ENCODE measurements around the gene EEF1G. TPM values are rescaled to one million over a fixed set of nuclear protein-coding genes. Genes with fewer than 3 reads are reported as not detected.

Gene EEF1G
- total RNA-seq, 2 experiments from 2014 or later: 1,956 to 1,989 TPM

- H3K27ac Mint-ChIP-seq: peak overlapping the region; percentile 95
- ChIA-PET POLR2A (interaction anchor here (1.1 to 4.3 kb wide), 10 partner anchors 10 to 60 kb away, joined by 3 to 38 read pairs (median 6); partner anchors contain the start of genes B3GAT3, C11orf98, CSKMT and GANAB), CTCF (interaction anchor here (0.6 to 2.4 kb wide), 26 partner anchors 10 to 282 kb away, joined by 3 to 31 read pairs (median 4); partner anchors contain the start of genes B3GAT3, C11orf98, CSKMT and EEF1G)
- peaks cover 47% of the 10 kb centered on the region for H3K4me1 Mint-ChIP-seq (ENCODE audit: low read depth)
- H3K36me3 Mint-ChIP-seq: peaks cover 37% of the 10 kb centered on the region
- DNase-seq: peak; percentile 68
- H3K4me3 Mint-ChIP-seq: peak overlapping the region; percentile 90
- H3K27me3 Mint-ChIP-seq: no peaks in the 10 kb centered on the region
- no peaks in the 10 kb centered on the region for H3K9me3 Mint-ChIP-seq
- intact Hi-C loops (cut with micrococcal nuclease): loop anchor here (1.0 to 5.0 kb wide), 6 partner anchors 12 to 245 kb away; partner anchors contain the start of genes C11orf98, CSKMT and GANAB
These were observed 38.1 kb upstream of the EEF1G start for GRCh38 chr11:62611705-62612365.

DNA sequence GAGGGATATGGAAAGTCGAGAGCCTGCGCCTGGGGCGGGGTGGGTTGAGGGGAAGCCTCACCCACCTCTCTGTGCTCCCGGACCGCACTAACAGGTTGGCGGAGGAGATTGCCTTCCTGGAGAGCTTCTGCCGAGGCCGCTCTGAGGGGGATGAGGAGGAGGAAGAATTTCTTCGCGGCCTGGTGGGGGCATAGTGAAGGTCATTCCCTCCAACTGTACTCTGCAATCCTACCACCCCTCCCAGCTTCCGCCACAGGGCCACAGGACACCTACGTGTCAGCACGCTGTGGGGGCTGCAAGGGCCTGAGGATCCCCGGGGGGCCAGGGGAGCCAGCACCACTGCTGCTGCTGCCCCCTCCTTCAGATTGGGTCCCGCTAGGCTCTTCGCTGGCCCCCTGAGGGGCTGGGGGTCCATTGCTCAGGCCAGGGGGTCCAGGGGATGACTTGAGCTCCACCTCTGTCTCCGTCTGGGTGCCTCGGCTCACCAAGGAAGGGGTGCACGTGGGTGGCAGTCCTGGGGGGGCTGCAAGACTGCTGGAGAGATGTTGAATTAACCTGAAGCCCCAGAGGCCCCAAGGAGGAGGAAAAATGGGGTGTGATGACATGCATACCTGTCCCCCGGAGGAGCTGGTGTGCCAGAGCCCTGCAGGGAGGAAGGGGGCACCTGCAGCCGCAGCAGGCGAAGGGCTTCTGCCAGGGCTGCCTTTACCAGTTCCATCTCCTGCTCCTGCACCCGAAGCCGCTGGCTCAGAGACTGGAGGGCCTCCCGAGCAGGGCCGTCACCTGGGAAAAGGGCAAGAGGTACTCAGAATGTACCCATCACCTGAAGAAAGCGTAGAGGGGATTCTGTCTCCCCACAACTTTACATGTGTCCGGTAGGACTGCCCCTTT is 37.4 kb upstream of the EEF1G start:
- Mint-ChIP-seq H3K4me1 (ENCODE audit: low read depth) (peaks cover 47% of the 10 kb centered on the region), H3K27me3 (no peaks in the 10 kb centered on the region), H3K9me3 (no peaks in the 10 kb centered on the region), H3K27ac (peak overlapping the region; percentile 95), H3K4me3 (peak overlapping the region; percentile 90), H3K36me3 (peaks cover 37% of the 10 kb centered on the region)
- DNase-seq: no peak
- ChIA-PET CTCF (interaction anchor here (0.6 to 2.4 kb wide), 25 partner anchors 9 to 282 kb away, joined by 3 to 31 read pairs (median 4); partner anchors contain the start of genes B3GAT3, C11orf98, CSKMT and EEF1G), POLR2A (interaction anchor here (1.1 to 4.3 kb wide), 9 partner anchors 10 to 61 kb away, joined by 3 to 38 read pairs (median 6); partner anchors contain the start of genes B3GAT3, C11orf98, CSKMT and GANAB)
- intact Hi-C loops (cut with micrococcal nuclease): loop anchor here (5.0 kb wide), 2 partner anchors 81 to 231 kb away; no protein-coding TSS in a partner anchor

- Mint-ChIP-seq H3K4me1 (ENCODE audit: low read depth) (peaks cover 48% of the 10 kb centered on the region), H3K4me3 (peak overlapping the region; percentile 90), H3K27me3 (no peaks in the 10 kb centered on the region), H3K9me3 (no peaks in the 10 kb centered on the region), H3K27ac (peak overlapping the region; percentile 65), H3K36me3 (peaks cover 38% of the 10 kb centered on the region)
- CTCF ChIA-PET: interaction anchor here (0.6 to 2.6 kb wide), 4 partner anchors 19 to 186 kb away, joined by 3 to 9 read pairs (median 4); partner anchors contain the start of genes TUT1 and ZBTB3
- POLR2A ChIA-PET: interaction anchor here (1.4 to 4.3 kb wide), 6 partner anchors 9 to 61 kb away, joined by 6 to 38 read pairs (median 8); partner anchors contain the start of genes B3GAT3, C11orf98, CSKMT and INTS5
- intact Hi-C loops (cut with micrococcal nuclease): loop anchor here (5.0 kb wide), 2 partner anchors 82 to 232 kb away; no protein-coding TSS in a partner anchor
- DNase-seq: no peak
These were observed 36.7 kb upstream of the EEF1G start for GRCh38 chr11:62610403-62610802.

GRCh38 chr11:62608776-62609175 is 35.1 kb upstream of the EEF1G start:
- intact Hi-C loops (cut with micrococcal nuclease): no loop called here
- H3K36me3 Mint-ChIP-seq: peaks cover 47% of the 10 kb centered on the region
- CTCF ChIA-PET: interaction anchor here (2.6 kb wide), 1 partner anchor 86 kb away, joined by 9 read pairs; no protein-coding TSS in a partner anchor
- H3K4me3 Mint-ChIP-seq: no peak overlapping the region
- no peaks in the 10 kb centered on the region for H3K27me3 Mint-ChIP-seq
- POLR2A ChIA-PET: interaction anchor here (0.7 kb wide), 1 partner anchor 66 kb away, joined by 3 read pairs; no protein-coding TSS in a partner anchor
- H3K9me3 Mint-ChIP-seq: no peaks in the 10 kb centered on the region
- DNase-seq: no peak
- no peak overlapping the region for H3K27ac Mint-ChIP-seq
- peaks cover 41% of the 10 kb centered on the region for H3K4me1 Mint-ChIP-seq (ENCODE audit: low read depth)

DNA sequence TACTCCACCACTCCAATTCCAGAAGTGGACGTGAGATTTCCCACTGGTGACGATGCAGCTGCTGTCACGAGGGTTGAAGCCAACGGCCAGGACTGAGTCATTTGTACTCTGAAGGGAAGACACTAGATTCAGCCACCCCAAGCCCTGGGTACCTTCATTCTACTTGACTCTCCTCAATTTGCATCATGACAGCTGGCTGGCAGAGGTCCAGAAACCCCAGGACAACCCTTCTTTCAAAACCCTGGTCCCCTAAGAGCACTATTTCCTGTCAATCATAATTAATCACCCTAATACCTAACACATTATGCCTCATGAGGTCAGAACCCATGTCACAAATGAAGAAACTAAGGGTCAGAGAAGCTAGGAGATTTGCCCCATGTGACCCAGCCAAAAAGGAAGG is 34.0 kb upstream of the EEF1G start:
- CTCF ChIA-PET: interaction anchor here (0.7 to 2.6 kb wide), 2 partner anchors 15 to 87 kb away, joined by 3 to 9 read pairs; no protein-coding TSS in a partner anchor
- Mint-ChIP-seq H3K27me3 (no peaks in the 10 kb centered on the region), H3K9me3 (no peaks in the 10 kb centered on the region), H3K4me3 (no peak overlapping the region), H3K4me1 (ENCODE audit: low read depth) (peaks cover 46% of the 10 kb centered on the region), H3K27ac (peak overlapping the region; percentile 32), H3K36me3 (peaks cover 54% of the 10 kb centered on the region)
- intact Hi-C loops (cut with micrococcal nuclease): no loop called here
- POLR2A ChIA-PET: no interaction called here
- no peak for DNase-seq

GRCh38 chr11:62605902-62606301 is 32.2 kb upstream of the EEF1G start:
- peaks cover 46% of the 10 kb centered on the region for H3K4me1 Mint-ChIP-seq (ENCODE audit: low read depth)
- intact Hi-C loops (cut with micrococcal nuclease): no loop called here
- POLR2A ChIA-PET: interaction anchor here (1.2 kb wide), 1 partner anchor 15 kb away, joined by 3 read pairs; the partner anchor contains the start of gene TUT1

DNA sequence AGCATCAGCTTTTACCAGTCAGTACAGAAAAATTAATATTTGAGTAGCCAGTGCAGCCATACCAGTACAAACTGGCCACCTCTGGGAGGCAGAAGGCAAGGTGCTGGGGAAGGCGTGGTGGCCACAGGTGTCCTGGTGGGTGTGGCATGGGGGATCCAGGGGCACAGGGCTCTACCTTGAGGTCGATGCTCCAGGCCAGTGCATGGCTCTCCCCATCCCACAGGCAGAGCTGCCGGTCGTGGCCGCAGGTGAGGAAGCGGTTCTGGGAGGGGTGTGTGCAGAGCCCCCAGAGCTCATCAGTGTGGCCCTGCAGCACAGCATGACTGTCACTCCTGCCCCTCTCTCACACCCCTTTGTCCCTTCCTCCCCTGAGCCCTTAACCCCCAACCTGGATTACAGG is 31.8 kb upstream of the EEF1G start:
- H3K36me3 Mint-ChIP-seq: peaks cover 55% of the 10 kb centered on the region
- intact Hi-C loops (cut with micrococcal nuclease): no loop called here
- no peaks in the 10 kb centered on the region for H3K9me3 Mint-ChIP-seq
- H3K27me3 Mint-ChIP-seq: no peaks in the 10 kb centered on the region
- POLR2A ChIA-PET: interaction anchor here (0.6 to 1.2 kb wide), 2 partner anchors 10 to 14 kb away, joined by 3 read pairs; partner anchors contain the start of gene TUT1
- H3K27ac Mint-ChIP-seq: no peak overlapping the region
- DNase-seq: no peak
- peaks cover 41% of the 10 kb centered on the region for H3K4me1 Mint-ChIP-seq (ENCODE audit: low read depth)
- CTCF ChIA-PET: no interaction called here
- no peak overlapping the region for H3K4me3 Mint-ChIP-seq

More at GRCh38 chr11:62605902-62606301, 32.2 kb upstream of the EEF1G start:
- Mint-ChIP-seq H3K36me3 (peaks cover 52% of the 10 kb centered on the region), H3K4me3 (no peak overlapping the region), H3K9me3 (no peaks in the 10 kb centered on the region), H3K27me3 (no peaks in the 10 kb centered on the region), H3K27ac (peak overlapping the region; percentile 5)
- CTCF ChIA-PET: no interaction called here
- DNase-seq: no peak

DNA sequence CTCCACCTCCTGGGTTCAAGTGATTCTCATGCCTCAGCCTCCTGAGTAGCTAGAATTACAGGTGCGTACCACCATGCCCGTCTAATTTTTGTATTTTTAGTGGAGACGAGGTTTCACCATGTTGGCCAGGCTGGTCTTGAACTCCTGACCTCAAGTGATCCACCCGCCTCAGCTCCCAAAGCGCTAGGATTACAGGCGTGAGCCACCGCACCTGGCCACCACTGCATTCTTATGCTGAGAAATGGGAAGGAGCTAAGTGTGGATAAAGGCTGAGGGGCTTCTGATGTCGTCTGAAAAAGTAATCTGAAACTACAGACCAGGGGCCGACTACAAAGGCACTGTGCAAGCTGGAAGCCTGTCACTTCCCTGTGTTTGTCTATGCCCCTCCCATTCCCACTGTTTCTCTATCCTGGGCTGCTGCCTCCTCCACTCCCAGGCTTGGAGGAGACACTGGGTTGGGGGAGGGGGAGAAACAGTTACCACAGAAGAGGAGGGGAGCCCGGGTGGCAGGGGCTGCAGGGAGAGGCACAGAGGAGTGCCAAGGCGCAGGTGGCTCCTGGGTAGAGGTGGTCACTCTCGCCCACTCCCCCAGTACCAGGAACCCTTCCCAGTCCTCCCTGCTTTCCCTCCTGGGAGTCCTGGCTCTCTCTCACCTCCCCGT is 30.9 kb upstream of the EEF1G start:
- Mint-ChIP-seq H3K27me3 (no peaks in the 10 kb centered on the region), H3K4me3 (no peak overlapping the region), H3K9me3 (no peaks in the 10 kb centered on the region), H3K27ac (no peak overlapping the region), H3K4me1 (ENCODE audit: low read depth) (peaks cover 42% of the 10 kb centered on the region), H3K36me3 (peaks cover 55% of the 10 kb centered on the region)
- ChIA-PET POLR2A (no interaction called here), CTCF (no interaction called here)
- intact Hi-C loops (cut with micrococcal nuclease): no loop called here
- DNase-seq: no peak

GRCh38 chr11:62603776-62604299 is 30.1 kb upstream of the EEF1G start:
- H3K36me3 Mint-ChIP-seq: peaks cover 55% of the 10 kb centered on the region
- no peaks in the 10 kb centered on the region for H3K9me3 Mint-ChIP-seq
- ChIA-PET POLR2A (interaction anchor here (1.4 to 5.9 kb wide), 2 partner anchors 8 to 237 kb away, joined by 3 to 38 read pairs; partner anchors contain the start of genes EML3 and ROM1), CTCF (no interaction called here)
- H3K27ac Mint-ChIP-seq: peak overlapping the region; percentile 7
- DNase-seq: no peak
- intact Hi-C loops (cut with micrococcal nuclease): no loop called here
- H3K27me3 Mint-ChIP-seq: no peaks in the 10 kb centered on the region
- H3K4me1 Mint-ChIP-seq (ENCODE audit: low read depth): peaks cover 47% of the 10 kb centered on the region
- H3K4me3 Mint-ChIP-seq: no peak overlapping the region

- intact Hi-C loops (cut with micrococcal nuclease): no loop called here
- CTCF ChIA-PET: interaction anchor here (3.0 to 3.2 kb wide), 2 partner anchors 8 to 11 kb away, joined by 29 to 44 read pairs; partner anchors contain the start of gene TUT1
- Mint-ChIP-seq H3K27ac (no peak overlapping the region), H3K9me3 (no peaks in the 10 kb centered on the region), H3K36me3 (peaks cover 62% of the 10 kb centered on the region), H3K27me3 (no peaks in the 10 kb centered on the region), H3K4me3 (peak overlapping the region; percentile 4), H3K4me1 (ENCODE audit: low read depth) (peaks cover 50% of the 10 kb centered on the region)
- POLR2A ChIA-PET: interaction anchor here (1.0 to 5.9 kb wide), 3 partner anchors 8 to 238 kb away, joined by 3 to 38 read pairs (median 3); partner anchors contain the start of genes EML3, ROM1 and TUT1
- no peak for DNase-seq
These were observed 29.3 kb upstream of the EEF1G start for GRCh38 chr11:62603072-62603408.
